Psoas muscle (tissue), 8 donors: ENCODE measurements around the gene SLC26A1. TPM values are rescaled to one million over a fixed set of nuclear protein-coding genes. Genes with fewer than 3 reads are reported as not detected.
A peak's percentile ranks its signal among the peaks of the same experiment; 100 is the strongest.

ENCODE experiments used
- ATAC-seq, 4 donors: fragments of 200-7000 bp; cut with Tn5 transposase; one replicate each; pipeline ENCODE4 v1.9.1; 2020; ENCODE audit warnings: moderate library complexity in 3 of 4, mild to moderate bottlenecking in 2 of 4
- DNase-seq, 2 donors: peaks; one replicate each; pipeline ENCODE4 v3.0.0-alpha.2; 2020
- H3K27ac ChIP-seq: fragments of 200-600 bp; one replicate; pipeline ENCODE4 v1.8.0; 2022
- H3K27me3 ChIP-seq, 3 donors: fragments of 200-600 bp in 1 of 3; one replicate each; pipeline versions ENCODE4 v1.6.1 to v1.8.0; 2013 to 2022; ENCODE audit warnings: low read length in 2 of 3, mild to moderate bottlenecking in 2 of 3, moderate library complexity in 1 of 3; ENCODE audit not compliant: insufficient read depth in 3 of 3
- H3K36me3 ChIP-seq, 2 donors: fragments of 200-600 bp in 1 of 2; one replicate each; pipeline versions ENCODE4 v1.6.1 to v1.8.0; 2013 to 2022; ENCODE audit warnings: low read depth in 1 of 2, mild to moderate bottlenecking in 1 of 2, moderate library complexity in 1 of 2; ENCODE audit not compliant: insufficient read depth in 1 of 2
- H3K4me1 ChIP-seq: fragments of 200-600 bp; one replicate; pipeline ENCODE4 v1.8.0; 2022
- H3K4me3 ChIP-seq: fragments of 200-600 bp; one replicate; pipeline ENCODE4 v1.8.0; 2022; ENCODE audit warnings: mild to moderate bottlenecking
- H3K9me3 ChIP-seq: fragments of 200-600 bp; one replicate; pipeline ENCODE4 v1.8.0; 2022
- WGBS, 3 donors: extraction: QIAGEN DNeasy Blood & Tissue Kit; methylation state at CpG; one replicate each; pipeline versions ENCODE4 v1.1.6 to v1.1.7; 2013; 5-methylcytosine and 5-hydroxymethylcytosine counted together
- intact Hi-C, 2 donors: fragments of 100-400 bp; cut with DNase I; formaldehyde crosslinking; loops; one replicate each; pipeline versions ENCODE4 v1.11.0 to v1.14.2; 2022
- long read RNA-seq, 2 donors: library from polyadenylated mRNA; unstranded; transcript quantifications; one replicate each; pipeline ENCODE4 v2.0.0, GENCODE V29; 2021
- polyA plus RNA-seq, 3 donors: library from polyadenylated mRNA; stranded (reverse); fragments of 200-250 nt; gene quantifications; one replicate each; pipeline ENCODE4 v1.2.3, GENCODE V29; 2013
- total RNA-seq, 4 donors: library from RNA; stranded (reverse); fragmentation: NEBNext Ultra II Directional in 2 of 4; extraction: Animal tissue kit (Norgen Biotek cat#: 25700) in 2 of 4; gene quantifications; one replicate each; pipeline versions ENCODE4 v1.2.1 to v1.2.4, GENCODE V29; 2021 to 2023
- TF ChIP-seq, protein P1 (sequence below): fragments of 200-600 bp; IDR thresholded peaks from one replicate; pipeline ENCODE4 v1.8.0; 2022; ENCODE audit warnings: antibody characterized with exemption
- donor health status: healthy with polysubstance abuse.
- donor health status: DM: no; HTN: no; CAD: no; lungs with moderate emphysema.
- donor health status: Bipolar disorder and iron deficiency.
- donor health status: healthy.
- donor health status: DM: yes; HTN: yes; CAD: no.
- donor health status: DM: no; HTN: no; CAD: no.
- donor health status: DM: no; HTN: no; CAD: no.
- donor health status: DM: yes; HTN: yes; CAD: no.

SLC26A1 gene
- under 1 TPM in 1 of 4 donors, not detected in 3; 0.12 TPM for total RNA-seq
- polyA plus RNA-seq = under 1 TPM; 0.06 to 0.36 (median 0.18) TPM
- long read RNA-seq, donor 1 = 0 reads
- long read RNA-seq, donor 2 = 0 reads

GRCh38 chr4:993111-994029 lies at the start of gene SLC26A1:
Gene SLC26A1, minus strand, starts transcription at chr4:993404. Its CDS starts 1,701 bp downstream, at chr4:991703.
- no peak for ATAC-seq
- Histone ChIP-seq H3K27me3 (peaks cover 0 to 24% (median 11%) of the 10 kb centered on the region in 3 donors), H3K4me3 (no peak within 1 kb of the TSS), H3K36me3 (peaks cover 0 to 10% of the 10 kb centered on the region in 2 donors), H3K4me1 (peaks cover 4% of the 10 kb centered on the region), H3K9me3 (no peaks in the 10 kb centered on the region), H3K27ac (no peak within 1 kb of the TSS)
- 86 to 87% (median 87%) methylated on average over 35 to 37 of the region's 37 CpGs for WGBS, 3 donors
- TF ChIP-seq, protein P1, sequence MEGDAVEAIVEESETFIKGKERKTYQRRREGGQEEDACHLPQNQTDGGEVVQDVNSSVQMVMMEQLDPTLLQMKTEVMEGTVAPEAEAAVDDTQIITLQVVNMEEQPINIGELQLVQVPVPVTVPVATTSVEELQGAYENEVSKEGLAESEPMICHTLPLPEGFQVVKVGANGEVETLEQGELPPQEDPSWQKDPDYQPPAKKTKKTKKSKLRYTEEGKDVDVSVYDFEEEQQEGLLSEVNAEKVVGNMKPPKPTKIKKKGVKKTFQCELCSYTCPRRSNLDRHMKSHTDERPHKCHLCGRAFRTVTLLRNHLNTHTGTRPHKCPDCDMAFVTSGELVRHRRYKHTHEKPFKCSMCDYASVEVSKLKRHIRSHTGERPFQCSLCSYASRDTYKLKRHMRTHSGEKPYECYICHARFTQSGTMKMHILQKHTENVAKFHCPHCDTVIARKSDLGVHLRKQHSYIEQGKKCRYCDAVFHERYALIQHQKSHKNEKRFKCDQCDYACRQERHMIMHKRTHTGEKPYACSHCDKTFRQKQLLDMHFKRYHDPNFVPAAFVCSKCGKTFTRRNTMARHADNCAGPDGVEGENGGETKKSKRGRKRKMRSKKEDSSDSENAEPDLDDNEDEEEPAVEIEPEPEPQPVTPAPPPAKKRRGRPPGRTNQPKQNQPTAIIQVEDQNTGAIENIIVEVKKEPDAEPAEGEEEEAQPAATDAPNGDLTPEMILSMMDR = no peak
- no peak for DNase-seq
- intact Hi-C loops = loop anchor here in 1 of 2 donors (10.0 kb wide), 1 partner anchor 259 kb away; no protein-coding TSS in a partner anchor

DNA sequence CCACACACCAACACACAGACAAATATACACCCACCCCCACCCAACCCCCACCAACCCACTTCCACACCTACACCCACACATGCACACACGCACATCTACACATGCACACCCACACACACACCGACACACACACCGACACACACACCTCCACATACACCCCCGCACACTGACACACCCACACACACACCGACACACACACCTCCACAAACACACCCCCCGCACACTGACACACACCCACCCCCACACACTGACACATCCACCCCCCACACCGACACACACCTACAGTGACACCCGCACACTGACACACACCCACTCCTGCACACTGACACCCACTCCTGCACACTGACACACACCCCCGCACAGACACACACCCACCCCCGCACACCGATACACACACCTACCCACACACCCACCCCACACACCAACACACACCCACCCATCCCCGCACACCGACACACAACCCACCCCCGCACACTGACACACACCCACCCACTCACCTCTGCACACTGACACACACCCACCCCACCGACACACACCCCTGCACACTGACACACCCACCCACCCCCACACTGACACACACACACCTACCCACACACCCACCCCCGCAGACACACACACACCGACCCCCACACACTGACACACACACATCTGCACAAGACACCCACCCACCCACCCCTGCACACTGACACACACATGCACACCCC lies 49.3 kb upstream of the SLC26A1 start:
- no peaks in the 10 kb centered on the region for H3K36me3 ChIP-seq
- WGBS, 3 donors = 90 to 95% (median 92%) methylated on average over 17 of the region's 17 CpGs
- DNase-seq = peak in 1 of 2 donors; percentile 10
- no peak for ATAC-seq
- TF ChIP-seq, protein P1 = no peak
- no peaks in the 10 kb centered on the region for H3K9me3 ChIP-seq
- H3K27me3 ChIP-seq = peaks cover 0 to 59% (median 16%) of the 10 kb centered on the region in 3 donors
- intact Hi-C loops = no loop called here
- no peak overlapping the region for H3K27ac ChIP-seq
- H3K4me1 ChIP-seq = no peaks in the 10 kb centered on the region
- H3K4me3 ChIP-seq = no peak overlapping the region

DNA sequence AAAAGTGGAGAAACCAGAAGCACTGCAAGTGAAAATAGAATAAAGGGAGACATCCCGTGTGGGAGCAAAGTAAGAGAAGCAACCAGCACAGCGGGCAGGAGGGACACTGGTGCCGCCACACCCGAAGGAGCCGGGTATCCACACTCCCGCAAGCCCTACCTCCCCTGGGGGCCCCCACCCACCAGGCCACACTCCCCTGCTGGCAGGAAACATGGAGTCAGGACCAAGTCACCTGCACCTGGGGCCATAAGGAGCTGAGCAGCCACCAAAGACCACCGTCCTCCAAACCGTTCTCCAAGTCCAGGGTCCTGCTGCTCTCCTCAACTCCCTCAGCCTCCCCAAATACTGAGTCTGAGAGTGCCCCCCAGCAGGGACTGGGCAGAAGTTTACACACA lies 48.7 kb upstream of the SLC26A1 start:
- H3K36me3 ChIP-seq = no peaks in the 10 kb centered on the region
- no peak overlapping the region for H3K4me3 ChIP-seq
- DNase-seq = peak in 1 of 2 donors; percentile 52
- intact Hi-C loops = no loop called here
- H3K9me3 ChIP-seq = no peaks in the 10 kb centered on the region
- H3K4me1 ChIP-seq = no peaks in the 10 kb centered on the region
- no peak overlapping the region for H3K27ac ChIP-seq
- TF ChIP-seq, protein P1 = no peak
- WGBS, 3 donors = 61 to 70% (median 65%) methylated on average over 7 to 8 of the region's 8 CpGs
- peaks cover 0 to 53% (median 17%) of the 10 kb centered on the region in 3 donors for H3K27me3 ChIP-seq
- ATAC-seq = no peak

DNA sequence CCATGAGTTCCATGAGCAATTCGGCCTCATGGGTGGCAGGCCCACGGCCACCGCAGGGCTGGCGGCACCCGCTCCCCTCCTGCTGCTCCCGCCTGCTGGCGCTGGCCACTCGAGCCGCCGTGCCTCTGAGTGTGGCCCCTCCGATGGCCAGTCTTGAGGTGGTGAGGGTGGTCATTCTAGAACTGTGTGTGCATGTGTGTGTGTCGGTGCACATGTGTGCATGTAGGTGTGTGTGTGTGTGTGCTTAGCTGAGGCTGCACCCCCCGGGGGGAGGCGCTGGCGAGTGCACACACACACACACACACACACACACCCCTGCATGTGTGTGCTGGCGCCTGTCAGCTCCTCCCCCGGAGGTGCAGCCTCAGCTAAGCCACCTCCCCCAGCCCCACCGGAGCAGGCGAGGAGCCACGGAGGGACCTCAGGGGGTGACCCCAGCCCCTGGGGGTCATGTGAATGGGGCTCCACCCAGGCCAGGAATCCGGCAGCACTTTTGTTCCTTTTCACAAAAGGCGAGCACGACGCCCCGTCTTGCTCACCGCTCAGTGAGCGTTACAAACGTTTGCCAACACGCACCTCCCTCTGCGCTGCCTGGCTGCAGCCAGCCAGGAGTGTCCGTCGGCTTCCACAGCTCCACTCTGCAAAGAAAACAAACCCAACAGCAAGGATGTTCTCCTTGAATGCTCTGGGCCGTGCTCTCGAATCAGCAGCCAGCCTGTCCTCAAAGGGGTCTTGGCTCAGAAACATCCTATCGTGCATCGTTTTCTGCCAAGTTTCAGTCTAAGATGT lies 48.1 kb upstream of the SLC26A1 start:
- no peak overlapping the region for H3K4me3 ChIP-seq
- intact Hi-C loops = no loop called here
- WGBS, 3 donors = 44 to 47% (median 45%) methylated on average over 31 to 36 of the region's 36 CpGs
- peaks cover 0 to 56% (median 17%) of the 10 kb centered on the region in 3 donors for H3K27me3 ChIP-seq
- DNase-seq (peak in 1 of 2 donors; percentile 53), ATAC-seq (no peak)
- no peaks in the 10 kb centered on the region for H3K4me1 ChIP-seq
- H3K27ac ChIP-seq = no peak overlapping the region
- TF ChIP-seq, protein P1 = no peak
- H3K36me3 ChIP-seq = no peaks in the 10 kb centered on the region
- H3K9me3 ChIP-seq = no peaks in the 10 kb centered on the region
